GM19463 (cell line): ENCODE measurements around the gene TUBB1.
"Not testable (repeated sequence)": the region's sequence is repeated elsewhere in the genome, so short reads cannot be mapped to it uniquely, and the experiment has no call there.

ENCODE experiments used
- ATAC-seq: cut with Tn5 transposase; IDR thresholded peaks from one replicate; pipeline ENCODE4 v1.9.1; 2021; ENCODE audit warnings: mild to moderate bottlenecking, moderate library complexity; ENCODE audit not compliant: unreplicated experiment

The TUBB1 gene

GRCh38 chr20:59037386-59037785 lies 18.2 kb downstream of the TUBB1 start:
- ATAC-seq: no peak

- ATAC-seq: no peak
Observed at GRCh38 chr20:59039233-59039632, 20.0 kb downstream of the TUBB1 start.

GRCh38 chr20:59040667-59041066 lies 21.4 kb downstream of the TUBB1 start:
- no peak for ATAC-seq

DNA sequence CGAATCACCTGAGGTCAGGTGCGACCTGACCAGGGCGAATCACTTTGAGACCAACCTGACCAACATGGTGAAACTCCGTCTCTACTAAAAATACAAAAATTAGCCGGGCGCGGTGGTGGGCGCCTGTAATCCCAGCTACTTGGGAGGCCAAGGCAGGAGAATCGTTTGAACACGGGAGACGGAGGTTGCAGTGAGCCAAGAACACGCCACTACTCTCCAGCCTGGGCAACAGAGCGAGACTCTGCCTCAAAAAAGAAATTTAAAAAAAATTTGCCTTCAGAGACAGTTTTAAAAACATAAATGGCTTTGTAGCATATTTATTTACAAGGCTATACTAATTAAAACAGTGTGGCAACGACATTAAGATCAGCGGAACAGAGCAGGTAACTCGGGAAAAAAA lies 22.3 kb downstream of the TUBB1 start:
- ATAC-seq: not testable (repeated sequence)

GRCh38 chr20:59042151-59042795 lies 23.0 kb downstream of the TUBB1 start, which contains the start of gene PRELID3B:
TSS of gene PRELID3B (minus strand) at chr20:59042786. CDS start at chr20:59042730, 56 bp downstream.
- peak; percentile 28 for ATAC-seq

DNA sequence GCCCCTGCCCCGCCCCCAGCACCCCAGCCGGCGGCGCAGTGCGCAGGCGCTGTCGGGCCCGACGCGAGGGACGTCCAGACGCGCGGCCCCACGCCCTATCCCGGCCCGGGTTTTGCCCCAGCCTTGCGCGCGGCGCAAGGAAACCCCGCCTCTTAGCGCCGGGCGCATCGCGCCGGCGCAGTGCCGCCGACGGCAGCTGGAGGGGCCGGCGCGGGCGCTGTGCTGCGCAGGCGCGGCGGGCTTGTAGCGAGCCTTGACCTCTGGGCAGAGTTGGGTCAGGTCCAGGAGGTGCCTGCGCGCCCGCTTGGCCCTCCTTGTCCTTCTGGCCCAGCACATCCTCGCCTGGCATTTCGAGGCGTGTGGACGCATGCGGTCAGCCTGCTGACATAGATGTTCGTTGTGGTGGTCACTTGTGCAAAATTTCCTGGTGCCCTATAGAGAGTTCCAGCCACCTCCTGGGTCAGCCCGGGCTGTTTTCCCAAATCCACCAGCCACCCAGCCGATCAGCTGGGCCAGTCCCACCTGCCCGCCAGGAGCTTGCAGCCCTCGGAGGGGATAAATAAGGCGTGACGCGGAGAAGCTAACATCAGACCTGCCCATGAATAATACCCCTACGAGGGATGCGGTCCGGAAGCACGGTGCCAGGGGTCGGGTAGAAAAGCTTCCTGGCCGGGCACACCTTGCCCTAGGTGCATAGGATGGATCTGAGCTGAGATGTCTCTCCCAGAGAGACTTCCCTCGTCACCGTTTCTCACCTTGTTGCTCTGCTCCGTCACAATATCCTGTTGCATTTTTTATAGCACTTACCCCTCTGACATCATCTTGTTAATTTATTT lies 23.8 kb downstream of the TUBB1 start:
- ATAC-seq: peak; percentile 94

GRCh38 chr20:59043698-59044097 lies 24.5 kb downstream of the TUBB1 start:
- no peak for ATAC-seq

- ATAC-seq: no peak
Observed at GRCh38 chr20:59044295-59044694, 25.1 kb downstream of the TUBB1 start.

DNA sequence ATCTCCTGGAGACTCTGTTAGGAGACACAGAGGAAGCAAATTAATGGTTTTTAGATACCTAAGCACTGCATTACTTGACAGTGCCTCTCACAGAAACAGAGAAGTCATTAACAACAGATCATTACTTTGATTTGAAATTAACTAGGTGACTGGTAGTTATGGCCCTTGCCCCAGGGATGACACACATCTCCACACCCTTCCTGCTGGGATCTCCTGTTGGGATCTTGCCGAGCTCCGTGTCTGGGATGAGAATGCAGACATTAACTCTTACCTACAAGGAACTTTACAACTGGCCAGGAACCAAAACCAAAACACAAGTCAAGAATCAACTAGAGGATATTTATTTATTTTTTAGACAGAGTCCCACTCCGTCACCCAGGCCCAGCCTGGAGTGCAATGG lies 25.6 kb downstream of the TUBB1 start:
- ATAC-seq: no peak

DNA sequence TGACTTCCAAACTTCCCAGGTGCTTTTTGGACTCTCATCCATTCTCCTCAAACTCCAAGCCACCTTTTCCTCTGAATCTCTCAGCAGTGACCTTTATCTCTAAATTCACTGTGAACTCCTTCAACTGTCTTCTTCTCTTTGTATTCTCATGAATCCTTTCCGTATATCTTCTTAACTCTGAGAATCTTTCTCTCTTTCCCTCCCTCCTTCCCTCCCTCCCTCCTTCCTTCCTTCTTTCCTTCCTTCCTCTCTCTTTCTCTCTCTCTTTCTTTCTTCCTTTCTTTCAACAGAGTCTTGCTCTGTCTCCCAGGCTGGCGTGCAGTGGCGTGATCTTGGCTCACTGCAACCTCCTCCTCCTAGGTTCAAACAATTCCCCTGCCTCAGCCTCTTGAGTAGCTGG lies 27.6 kb downstream of the TUBB1 start:
- no peak for ATAC-seq

DNA sequence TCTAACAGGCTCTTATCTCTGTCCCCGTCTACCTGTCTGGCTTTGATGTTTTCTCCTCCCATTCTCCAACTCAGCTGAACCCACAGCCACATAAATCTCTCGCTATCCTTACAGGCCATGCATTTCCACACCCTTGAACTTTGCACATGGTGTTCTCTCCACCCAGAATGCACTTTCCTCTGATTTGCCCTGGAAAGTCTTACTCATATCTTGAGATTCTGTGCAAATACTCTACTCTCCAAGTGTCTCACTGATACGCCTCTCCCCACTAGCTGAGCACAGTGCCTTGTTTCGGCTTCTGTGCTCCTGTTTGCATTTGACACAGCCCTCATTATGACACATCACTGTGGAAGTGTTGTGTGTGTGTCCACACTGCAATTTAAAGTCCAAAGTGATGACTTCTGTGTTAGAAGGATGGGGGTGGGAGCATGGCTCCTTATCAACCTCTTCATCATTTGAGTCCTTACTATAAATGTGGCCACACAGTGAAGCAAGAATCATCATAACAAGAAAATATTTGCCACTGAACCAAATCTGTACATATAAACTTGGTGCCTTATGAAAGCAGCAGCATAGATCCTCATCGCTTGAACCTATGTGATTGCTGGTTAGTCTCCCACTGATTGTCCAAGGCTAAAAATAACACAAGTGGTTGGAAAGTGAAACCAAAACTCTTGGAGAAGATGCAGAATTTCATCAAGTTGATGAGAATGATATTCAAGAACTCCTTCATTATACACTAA lies 28.9 kb downstream of the TUBB1 start:
- ATAC-seq: no peak

GRCh38 chr20:59048681-59049030 lies 29.4 kb downstream of the TUBB1 start:
- ATAC-seq: no peak

DNA sequence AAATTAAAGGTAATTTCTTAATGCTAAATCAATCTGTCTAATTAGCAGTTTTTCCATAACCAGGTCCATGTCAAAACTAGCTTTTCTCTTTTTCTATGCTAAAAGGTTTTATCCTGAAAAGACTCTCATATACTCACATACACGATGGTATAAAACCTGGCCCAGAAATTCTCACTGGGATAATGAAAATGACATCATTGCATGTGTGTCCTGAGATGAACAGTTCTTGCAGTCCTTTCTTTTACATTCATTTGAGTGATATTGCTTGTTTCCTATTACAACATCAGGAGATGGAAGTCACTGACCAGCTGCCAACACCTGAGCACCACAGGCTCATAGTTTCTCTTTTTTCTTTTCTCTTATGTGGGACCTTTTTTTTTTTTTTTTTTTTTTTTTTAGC lies 31.2 kb downstream of the TUBB1 start:
- no peak for ATAC-seq

GRCh38 chr20:59051666-59052185 lies 32.5 kb downstream of the TUBB1 start:
- ATAC-seq: no peak

- no peak for ATAC-seq
Observed at GRCh38 chr20:59055302-59055701, 36.1 kb downstream of the TUBB1 start.

GRCh38 chr20:59062081-59062480 lies 42.9 kb downstream of the TUBB1 start:
- ATAC-seq: no peak

DNA sequence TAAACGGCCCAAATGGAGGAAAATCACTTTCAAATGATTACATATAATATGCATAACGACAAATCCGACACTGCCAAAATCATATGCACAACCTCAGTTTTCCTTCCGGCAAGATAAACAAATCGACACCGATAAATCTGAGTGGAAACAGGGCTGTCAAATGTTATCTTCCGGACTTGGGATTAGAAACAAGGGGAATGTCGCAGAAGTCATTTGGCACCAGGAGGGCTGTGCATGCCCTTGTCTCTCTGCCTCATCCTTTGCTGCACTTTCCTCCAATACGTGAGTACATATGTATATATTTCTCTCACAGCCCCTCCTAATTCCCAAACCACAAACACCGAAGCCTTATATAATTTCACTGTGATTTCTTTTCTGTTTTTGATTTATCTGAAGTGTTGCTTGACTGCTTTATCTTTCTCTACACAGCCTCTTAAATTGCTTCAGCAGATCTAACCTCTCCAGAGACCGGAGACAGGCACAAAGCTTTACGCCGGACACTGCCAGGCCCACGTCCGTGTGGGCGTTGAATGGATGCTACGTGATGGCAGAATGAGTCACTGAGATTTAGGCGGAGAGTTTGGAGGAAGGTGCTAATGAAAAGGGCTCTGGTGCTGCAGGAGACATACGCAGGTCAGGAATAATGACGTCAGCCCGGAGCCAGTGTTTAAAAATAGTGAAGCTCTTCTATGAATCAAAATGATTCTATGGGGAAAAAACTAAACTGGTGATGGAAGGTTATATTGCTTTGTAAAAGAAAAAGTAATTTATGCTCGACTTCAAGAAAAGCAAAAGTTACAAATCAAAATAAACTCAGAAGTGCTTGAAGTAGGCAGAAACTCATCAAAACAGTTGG lies 44.4 kb downstream of the TUBB1 start:
- ATAC-seq: no peak

- ATAC-seq: no peak
Observed at GRCh38 chr20:59064214-59064722, 45.0 kb downstream of the TUBB1 start.

GRCh38 chr20:59068534-59068933 lies 49.3 kb downstream of the TUBB1 start:
- no peak for ATAC-seq

DNA sequence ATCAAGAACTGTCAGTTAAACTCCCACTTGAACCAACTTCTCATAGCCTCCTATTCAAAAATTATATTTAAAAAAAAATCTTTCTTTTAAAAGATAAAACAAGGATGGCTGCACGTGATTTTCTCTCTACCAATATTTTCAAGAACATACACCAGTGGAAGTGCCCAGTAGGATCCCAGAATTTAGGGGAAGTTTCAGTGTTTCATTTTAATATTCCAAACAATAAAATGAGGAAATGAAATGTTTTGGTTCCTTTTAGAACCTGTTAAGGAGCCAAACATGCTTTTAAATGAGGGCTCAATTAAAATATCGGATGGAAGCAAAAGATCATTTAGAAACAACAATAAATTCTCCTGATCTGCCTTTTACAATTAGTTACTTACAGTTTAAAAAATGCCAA lies 49.8 kb downstream of the TUBB1 start:
- no peak for ATAC-seq
